Tibial nerve (tissue), 3 donors: ENCODE measurements around the gene CYTH1.

Source experiments
- POLR2A ChIP-seq, 2 donors: fragments of 450-650 bp; IDR thresholded peaks; one replicate each; pipeline ENCODE4 v1.6.1; 2017; ENCODE audit warnings: antibody characterized with exemption in 2 of 2, mild to moderate bottlenecking in 2 of 2, moderate library complexity in 2 of 2
- TF ChIP-seq, protein P1 (sequence below), 5 experiments: fragments of 200-600 bp in 3 of 5; fragments of 450-650 bp in 2 of 5; sonication (generic) in 3 of 5; IDR thresholded peaks; one replicate each; pipeline ENCODE4 v1.5.1; 2016 to 2019; ENCODE audit warnings: antibody characterized with exemption in 5 of 5, mild to moderate bottlenecking in 3 of 5, moderate library complexity in 2 of 5

DNA sequence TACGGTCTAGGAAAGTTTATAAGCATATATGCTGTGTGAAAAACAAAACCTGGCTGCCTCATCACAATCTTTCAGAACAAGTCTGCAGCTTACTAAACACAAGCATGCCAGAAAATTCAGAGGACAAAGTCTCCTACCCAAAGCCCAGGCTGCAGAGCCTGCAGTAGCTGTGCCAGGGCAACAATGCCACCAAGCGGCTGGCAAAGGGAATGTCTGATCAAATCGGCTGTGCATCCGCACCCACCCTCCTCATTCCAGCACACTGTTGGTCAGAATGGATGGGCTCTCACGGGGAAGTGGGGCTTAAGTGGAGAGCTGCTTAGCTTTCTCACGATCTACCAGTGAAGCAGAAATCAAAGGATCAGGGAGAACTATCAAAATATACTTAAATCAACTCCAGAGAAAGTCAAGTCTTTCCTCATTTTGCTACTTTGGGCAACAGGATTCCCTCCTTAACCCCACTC is 73.5 kb downstream of the CYTH1 start:
- TF ChIP-seq POLR2A (IDR thresholded peaks at IDR 0.05), result no peak
- TF ChIP-seq, protein P1, sequence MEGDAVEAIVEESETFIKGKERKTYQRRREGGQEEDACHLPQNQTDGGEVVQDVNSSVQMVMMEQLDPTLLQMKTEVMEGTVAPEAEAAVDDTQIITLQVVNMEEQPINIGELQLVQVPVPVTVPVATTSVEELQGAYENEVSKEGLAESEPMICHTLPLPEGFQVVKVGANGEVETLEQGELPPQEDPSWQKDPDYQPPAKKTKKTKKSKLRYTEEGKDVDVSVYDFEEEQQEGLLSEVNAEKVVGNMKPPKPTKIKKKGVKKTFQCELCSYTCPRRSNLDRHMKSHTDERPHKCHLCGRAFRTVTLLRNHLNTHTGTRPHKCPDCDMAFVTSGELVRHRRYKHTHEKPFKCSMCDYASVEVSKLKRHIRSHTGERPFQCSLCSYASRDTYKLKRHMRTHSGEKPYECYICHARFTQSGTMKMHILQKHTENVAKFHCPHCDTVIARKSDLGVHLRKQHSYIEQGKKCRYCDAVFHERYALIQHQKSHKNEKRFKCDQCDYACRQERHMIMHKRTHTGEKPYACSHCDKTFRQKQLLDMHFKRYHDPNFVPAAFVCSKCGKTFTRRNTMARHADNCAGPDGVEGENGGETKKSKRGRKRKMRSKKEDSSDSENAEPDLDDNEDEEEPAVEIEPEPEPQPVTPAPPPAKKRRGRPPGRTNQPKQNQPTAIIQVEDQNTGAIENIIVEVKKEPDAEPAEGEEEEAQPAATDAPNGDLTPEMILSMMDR (IDR thresholded peaks at IDR 0.05), result peak; percentile 70 to 85 (median 82)
